ENCODE data around the gene MED9.
"Not testable (repeated sequence)": the region's sequence is repeated elsewhere in the genome, so short reads cannot be mapped to it uniquely, and the experiment has no call there.

The MED9 gene

GRCh38 chr17:17455173-17455572 is 21.6 kb upstream of the MED9 start:
- DNase-seq, result no peak

GRCh38 chr17:17456251-17456650 is 20.5 kb upstream of the MED9 start:
- DNase-seq, result no peak

GRCh38 chr17:17457680-17458079 is 19.1 kb upstream of the MED9 start:
- DNase-seq, result no peak

- no peak for DNase-seq
These were observed 16.8 kb upstream of the MED9 start for GRCh38 chr17:17460038-17460437.

GRCh38 chr17:17462048-17462824 is 14.6 kb upstream of the MED9 start:
- no peak for DNase-seq

GRCh38 chr17:17463821-17464220 is 13.0 kb upstream of the MED9 start:
- no peak for DNase-seq

- not testable (repeated sequence) for DNase-seq
These were observed 10.9 kb upstream of the MED9 start for GRCh38 chr17:17465878-17466277.

- no peak for DNase-seq
These were observed 10.3 kb upstream of the MED9 start for GRCh38 chr17:17466511-17466910.

GRCh38 chr17:17467016-17467415 is 9.8 kb upstream of the MED9 start:
- no peak for DNase-seq

- DNase-seq, result no peak
These were observed 9.1 kb upstream of the MED9 start for GRCh38 chr17:17467720-17468119.

- no peak for DNase-seq
These were observed 8.4 kb upstream of the MED9 start for GRCh38 chr17:17468217-17469010.

GRCh38 chr17:17469358-17469757 is 7.4 kb upstream of the MED9 start:
- no peak for DNase-seq

GRCh38 chr17:17469996-17470395 is 6.8 kb upstream of the MED9 start:
- no peak for DNase-seq

GRCh38 chr17:17472333-17472920 is 4.4 kb upstream of the MED9 start:
- DNase-seq, result no peak

GRCh38 chr17:17474341-17474740 is 2.5 kb upstream of the MED9 start:
- no peak for DNase-seq

GRCh38 chr17:17479209-17479608 is 2.4 kb downstream of the MED9 start:
- DNase-seq, result no peak

GRCh38 chr17:17480593-17481148 is 3.9 kb downstream of the MED9 start:
- no peak for DNase-seq

GRCh38 chr17:17481860-17482259 is 5.1 kb downstream of the MED9 start:
- no peak for DNase-seq

GRCh38 chr17:17484451-17484899 is 7.7 kb downstream of the MED9 start:
- DNase-seq, result peak; percentile 41 to 48

GRCh38 chr17:17485420-17485819 is 8.6 kb downstream of the MED9 start:
- DNase-seq, result no peak

GRCh38 chr17:17486416-17486815 is 9.6 kb downstream of the MED9 start:
- not testable (repeated sequence) for DNase-seq

GRCh38 chr17:17487998-17488397 is 11.2 kb downstream of the MED9 start:
- no peak for DNase-seq

- DNase-seq, result no peak
These were observed 14.3 kb downstream of the MED9 start for GRCh38 chr17:17491031-17491471.

Measured in stimulated activated CD4-positive, alpha-beta T cell treated with anti-CD3 and anti-CD28 coated beads, Interleukin-2, amount 100 ng/mL, for 48 hours (primary cell).